HG02938 (cell line): ENCODE measurements around the gene YJU2.
A peak's percentile ranks its signal among the peaks of the same experiment; 100 is the strongest.
"Not testable (repeated sequence)": the region's sequence is repeated elsewhere in the genome, so short reads cannot be mapped to it uniquely, and the experiment has no call there.

Experiments used
- ATAC-seq: cut with Tn5 transposase; IDR thresholded peaks from one replicate; pipeline ENCODE4 v1.9.1; 2021; ENCODE audit warnings: mild to moderate bottlenecking, moderate library complexity; ENCODE audit not compliant: unreplicated experiment

YJU2 gene

DNA sequence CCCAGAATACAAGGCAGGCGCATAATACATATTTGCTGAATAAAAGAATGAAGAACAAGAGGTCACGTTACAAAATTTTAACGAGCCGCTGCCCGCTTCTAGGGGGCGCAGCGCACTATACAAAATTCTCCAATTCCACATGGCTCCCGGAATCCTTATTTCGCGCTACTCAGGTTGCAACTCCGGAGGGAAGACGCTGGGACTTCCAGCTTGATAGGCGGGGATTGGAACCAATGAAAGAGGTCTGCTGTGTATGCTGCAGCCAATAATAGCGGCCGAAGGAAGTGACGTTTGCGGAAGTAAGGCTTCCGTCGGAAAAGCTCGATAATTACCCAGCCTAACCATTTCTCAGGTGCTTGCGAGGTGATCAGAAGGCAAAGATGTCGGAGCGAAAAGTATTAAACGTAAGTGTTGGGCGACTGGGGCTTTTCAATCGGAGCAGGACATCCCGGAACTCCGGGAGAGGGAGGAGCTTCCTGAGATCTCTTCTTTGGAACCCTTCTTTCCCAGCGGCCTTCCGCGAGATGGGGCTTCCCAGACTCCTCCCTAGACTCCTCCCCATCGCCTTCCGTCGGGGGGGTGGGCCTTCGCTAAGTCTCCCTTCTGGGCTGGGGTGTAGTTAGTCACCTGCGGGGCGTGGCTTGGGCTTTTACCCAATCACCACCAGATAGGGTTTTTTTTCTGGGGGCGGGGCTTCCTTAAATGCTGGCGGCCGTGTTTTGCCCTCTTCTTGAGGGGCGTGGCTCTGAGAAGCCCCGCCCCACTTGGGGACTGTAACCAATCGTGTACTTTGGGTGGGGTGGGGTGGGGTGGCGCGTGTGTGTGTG is at the start of gene YJU2:
YJU2 (plus strand) TSS at position 314 of the 827 bp plus-strand sequence; CDS start at position 381, 67 bp downstream.
- peak; percentile 87 for ATAC-seq

- no peak for ATAC-seq
Observed at GRCh38 chr19:4197228-4197624, 49.7 kb upstream of the YJU2 start.

GRCh38 chr19:4197625-4198466 is 49.0 kb upstream of the YJU2 start:
- ATAC-seq, result no peak

GRCh38 chr19:4198467-4199126 is 48.3 kb upstream of the YJU2 start:
- no peak for ATAC-seq

GRCh38 chr19:4199699-4200293 is 47.1 kb upstream of the YJU2 start:
- ATAC-seq, result no peak

DNA sequence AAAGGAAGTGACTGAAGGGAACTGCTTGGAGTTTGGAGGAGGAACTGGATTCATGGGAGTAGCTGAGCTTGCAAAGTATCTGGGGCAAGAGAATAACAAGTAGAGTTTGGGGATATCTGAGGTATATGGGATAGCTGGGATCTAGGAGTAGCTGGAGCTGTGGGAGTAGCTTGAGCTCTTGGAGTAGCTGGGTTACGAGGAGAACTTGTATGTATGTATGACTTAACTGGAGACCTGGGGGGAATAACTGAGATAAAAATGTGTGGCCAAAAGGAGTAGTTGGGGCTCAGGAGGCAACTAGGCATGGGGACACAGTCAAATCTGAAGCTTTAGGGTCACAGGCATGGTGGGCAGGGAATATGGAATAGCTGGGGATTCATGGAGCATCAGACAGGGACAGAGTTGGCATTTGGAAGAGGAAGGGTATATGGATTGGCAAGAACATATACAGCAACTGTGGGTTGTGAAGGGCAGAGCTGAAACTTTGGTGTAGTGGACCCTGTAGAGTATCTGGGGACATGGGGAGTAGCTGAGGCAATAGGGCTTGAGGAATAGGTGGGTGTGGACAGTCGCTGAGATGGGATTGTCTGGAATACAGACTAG is 45.8 kb upstream of the YJU2 start:
- no peak for ATAC-seq

GRCh38 chr19:4201798-4202197 is 45.1 kb upstream of the YJU2 start:
- ATAC-seq, result no peak

GRCh38 chr19:4206818-4207484 is 39.9 kb upstream of the YJU2 start:
- ATAC-seq, result no peak

DNA sequence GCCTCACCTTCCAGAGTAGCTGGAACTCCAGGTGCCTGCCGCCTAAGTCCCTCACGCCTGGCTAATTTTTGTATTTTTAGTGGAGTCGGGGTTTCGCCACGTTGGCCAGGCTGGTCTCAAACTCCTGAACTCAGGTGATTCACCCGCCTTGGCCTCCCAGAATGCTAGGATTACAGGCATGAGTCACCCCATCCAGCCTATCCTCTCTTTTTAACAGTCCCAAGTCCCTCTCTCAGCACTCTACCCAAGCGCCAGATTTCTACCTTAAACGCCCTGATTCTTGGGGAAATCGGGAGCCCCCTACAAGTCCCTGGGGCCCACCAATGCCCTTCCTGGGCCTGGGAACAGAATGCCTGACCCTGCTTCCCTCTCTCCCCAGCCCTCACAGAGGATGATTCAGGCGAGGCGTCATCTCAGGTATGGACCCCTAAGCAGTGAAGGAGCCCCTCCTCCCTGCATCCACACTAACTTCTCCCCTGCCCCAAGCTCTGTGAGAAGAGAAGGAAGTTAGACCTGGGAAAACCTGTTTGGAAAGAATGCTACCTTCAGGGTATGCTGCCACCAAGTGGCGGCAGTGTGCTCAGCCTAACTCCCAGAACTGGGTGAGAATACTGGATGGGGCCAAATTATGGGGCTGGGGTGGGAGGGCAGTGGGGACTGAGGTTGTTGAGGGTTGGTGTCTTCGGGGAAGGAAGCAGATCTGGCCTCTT is 38.3 kb upstream of the YJU2 start:
- no peak for ATAC-seq

DNA sequence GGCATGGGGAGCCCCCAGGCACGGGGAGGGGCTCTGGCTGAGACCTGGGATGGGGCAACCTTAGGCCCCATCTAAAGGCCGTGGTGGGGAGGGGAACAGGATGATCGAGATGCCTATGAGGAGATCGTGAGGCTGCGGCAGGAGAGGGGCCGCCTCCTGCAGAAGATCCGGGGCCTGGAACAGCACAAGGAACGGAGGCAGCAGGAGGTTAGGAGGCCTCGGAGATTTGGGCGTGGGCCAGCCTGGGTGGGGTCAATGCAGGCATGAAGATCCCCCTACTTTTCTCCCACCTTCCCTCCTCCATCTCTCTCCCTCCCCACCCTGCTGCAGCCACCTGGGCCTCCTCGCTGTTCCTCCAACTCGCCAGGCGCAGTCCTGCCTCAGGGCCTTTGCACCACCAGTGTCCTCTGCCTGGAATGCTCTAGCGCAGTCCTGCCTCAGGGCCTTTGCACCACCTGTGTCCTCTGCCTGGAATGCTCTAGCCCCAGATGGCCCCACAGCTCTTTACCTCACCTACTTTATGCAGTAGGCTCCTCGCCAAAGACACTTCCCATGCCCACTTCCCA is 36.6 kb upstream of the YJU2 start:
- no peak for ATAC-seq

GRCh38 chr19:4213116-4213515 is 33.8 kb upstream of the YJU2 start:
- no peak for ATAC-seq

DNA sequence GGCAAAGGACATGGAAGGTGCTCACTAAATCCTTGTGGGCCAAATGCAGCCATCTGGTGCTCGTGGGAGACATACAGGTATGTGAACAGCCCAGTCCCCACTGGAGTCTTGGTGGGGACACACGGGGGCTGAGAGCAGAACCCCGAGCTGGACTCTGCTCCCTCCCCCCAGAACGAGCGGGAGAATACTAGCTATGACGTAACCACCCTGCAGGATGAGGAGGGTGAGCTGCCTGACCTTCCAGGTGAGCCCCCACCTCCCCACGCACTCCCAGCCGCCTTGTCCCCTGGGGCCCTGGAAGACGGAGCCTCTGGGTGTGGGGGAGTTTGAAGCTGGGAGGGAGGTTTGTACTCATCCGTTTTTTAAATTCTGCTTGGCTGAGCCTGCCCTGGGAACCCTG is 31.1 kb upstream of the YJU2 start:
- no peak for ATAC-seq

DNA sequence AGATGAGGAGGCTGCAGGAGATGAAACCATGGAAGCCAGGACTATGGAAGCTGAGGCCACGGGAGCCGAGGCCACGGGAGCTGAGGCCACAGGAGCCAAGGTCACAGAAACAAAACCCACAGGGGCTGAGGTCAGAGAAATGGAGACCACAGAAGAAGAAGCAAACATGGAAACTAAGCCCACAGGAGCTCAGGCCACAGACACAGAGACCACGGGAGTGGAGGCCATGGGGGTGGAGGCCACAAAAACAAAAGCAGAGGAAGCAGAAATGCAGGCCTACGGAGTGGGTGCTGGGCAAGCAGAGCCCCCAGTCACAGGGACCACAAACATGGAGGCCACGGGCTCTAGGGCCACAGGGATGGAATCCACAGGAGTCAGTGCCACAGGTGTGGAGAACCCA is 30.0 kb upstream of the YJU2 start:
- ATAC-seq, result no peak

GRCh38 chr19:4217429-4218264 is 29.2 kb upstream of the YJU2 start:
- ATAC-seq, result no peak

DNA sequence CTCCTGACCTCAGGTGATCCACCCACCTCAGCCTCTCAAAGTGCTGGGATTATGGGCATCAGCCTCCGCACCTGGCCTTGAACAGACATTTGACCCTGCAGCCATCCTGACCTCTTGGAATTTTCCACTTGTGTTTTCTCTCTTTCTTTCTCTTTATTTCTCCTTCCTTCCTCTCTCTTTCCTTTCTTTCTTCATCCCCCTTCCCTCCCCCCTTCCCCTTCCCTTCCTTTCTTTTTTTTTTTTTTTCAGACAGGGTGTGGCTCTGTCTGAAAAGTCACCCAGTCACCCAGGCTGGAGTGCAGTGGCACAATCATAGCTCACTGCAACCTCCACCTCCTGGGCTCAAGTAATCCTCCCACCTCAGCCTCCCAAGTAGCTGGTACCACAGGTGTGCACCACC is 28.4 kb upstream of the YJU2 start:
- ATAC-seq, result not testable (repeated sequence)

- ATAC-seq, result no peak
Observed at GRCh38 chr19:4220188-4220587, 26.7 kb upstream of the YJU2 start.

- ATAC-seq, result no peak
Observed at GRCh38 chr19:4224470-4224869, 22.4 kb upstream of the YJU2 start.

DNA sequence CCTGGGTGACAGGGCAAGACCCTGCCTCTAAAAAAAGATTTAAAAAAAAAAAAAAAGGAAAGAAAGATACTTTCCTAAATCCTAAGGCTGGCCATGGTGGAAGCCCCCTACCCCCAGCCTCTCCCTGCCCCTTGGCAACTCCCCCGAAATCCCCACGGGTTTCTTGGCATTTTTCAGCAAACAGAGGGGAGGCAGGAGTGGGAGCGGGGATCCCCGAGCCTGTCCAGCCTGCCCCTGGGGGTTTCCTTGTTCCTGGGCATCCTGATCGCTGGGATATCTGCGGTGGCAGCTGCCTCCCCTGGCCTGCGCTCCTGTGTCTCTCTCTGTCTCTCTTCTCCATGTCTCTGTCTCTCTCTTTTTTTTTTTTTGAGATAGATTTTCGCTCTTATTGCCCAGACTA is 21.0 kb upstream of the YJU2 start:
- no peak for ATAC-seq
